HUES6 (cell line): ENCODE measurements around the gene PIAS2.
"Not testable (repeated sequence)": the region's sequence is repeated elsewhere in the genome, so short reads cannot be mapped to it uniquely, and the experiment has no call there.

Experiments used
- H3K27ac ChIP-seq: 2 replicates; pipeline ENCODE4 v1.7.0; 2013; ENCODE audit warnings: low read depth, mild to moderate bottlenecking, low read length, inconsistent platforms
- H3K27me3 ChIP-seq: 2 replicates; pipeline ENCODE4 v1.6.1; 2013; ENCODE audit warnings: low read length; ENCODE audit not compliant: control insufficient read depth, insufficient read depth
- H3K36me3 ChIP-seq: 2 replicates; pipeline ENCODE4 v1.6.1; 2013; ENCODE audit warnings: low read length; ENCODE audit not compliant: control insufficient read depth, insufficient read depth
- H3K4me1 ChIP-seq: 2 replicates; pipeline ENCODE4 v1.6.1; 2013; ENCODE audit warnings: low read length; ENCODE audit not compliant: control insufficient read depth, insufficient read depth
- H3K4me3 ChIP-seq: 2 replicates; pipeline ENCODE4 v1.5.1; 2013; ENCODE audit warnings: low read depth, low read length
- H3K9ac ChIP-seq: one replicate; pipeline ENCODE4 v1.6.1; 2013; ENCODE audit warnings: mild to moderate bottlenecking, low read length
- H3K9me3 ChIP-seq: 2 replicates; pipeline ENCODE4 v1.6.1; 2013; ENCODE audit warnings: low read depth, low read length; ENCODE audit not compliant: control insufficient read depth, insufficient read depth

Gene PIAS2

DNA sequence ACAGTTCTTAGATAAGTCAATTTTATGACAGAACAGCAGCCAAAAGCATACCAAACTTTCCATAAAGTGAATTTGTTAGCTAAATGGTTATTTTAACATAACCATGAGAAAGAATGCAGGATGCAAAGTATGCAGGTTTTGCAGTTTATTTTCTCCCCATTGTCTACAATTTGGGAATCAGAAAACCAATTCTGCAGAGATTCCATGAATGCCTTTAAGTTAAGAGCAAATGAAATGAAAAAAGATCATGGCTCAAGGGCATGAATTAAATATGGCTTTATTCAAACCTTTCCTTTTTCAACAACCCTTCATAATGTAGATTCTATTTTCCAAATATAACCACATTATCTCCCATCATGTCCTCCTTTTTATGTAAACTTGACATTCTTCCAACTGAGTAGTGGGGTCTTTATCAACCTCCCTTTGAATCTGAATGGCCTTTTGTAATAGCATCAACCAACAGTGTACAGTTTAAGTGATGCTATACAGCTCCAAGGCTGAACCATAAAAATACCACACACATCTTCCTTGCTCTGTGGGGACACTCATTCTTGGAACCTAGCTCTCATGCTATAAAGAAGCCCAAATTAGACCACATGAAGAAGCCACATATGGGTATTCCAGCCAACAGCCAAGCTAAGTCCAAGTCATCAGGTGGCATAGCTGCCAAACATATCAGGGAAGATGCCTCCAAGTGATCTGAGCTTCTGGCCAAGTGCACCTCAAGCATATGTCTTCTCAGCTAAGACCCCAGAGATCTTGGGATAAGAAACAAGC lies 49.8 kb downstream of the PIAS2 start:
- Histone ChIP-seq H3K36me3 (peaks cover 25% of the 10 kb centered on the region), H3K9ac (peak overlapping the region; percentile 26), H3K27me3 (no peaks in the 10 kb centered on the region), H3K9me3 (peaks cover 39% of the 10 kb centered on the region), H3K27ac (no peak overlapping the region), H3K4me1 (peaks cover 14% of the 10 kb centered on the region; the same call in 1 of the 2 replicates), H3K4me3 (no peak overlapping the region)

DNA sequence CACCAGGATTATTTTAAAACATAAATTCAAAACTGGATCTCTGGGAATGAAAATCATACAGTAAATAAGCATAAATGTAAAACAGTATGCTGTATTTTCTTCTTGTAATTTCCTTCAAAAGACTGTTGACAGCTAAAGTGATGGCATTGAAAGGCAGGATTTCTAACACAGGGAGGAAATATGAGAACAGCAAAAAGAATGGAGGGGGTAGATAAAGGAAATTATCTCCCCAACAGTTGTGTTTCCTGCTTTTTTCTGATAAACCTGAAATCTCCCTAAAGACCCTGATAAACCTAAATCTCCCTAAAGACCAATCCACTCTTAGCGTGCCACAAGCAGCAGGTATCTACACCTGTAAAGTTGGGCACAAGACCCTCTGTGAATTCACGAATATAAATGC lies 50.8 kb downstream of the PIAS2 start:
- H3K27me3 ChIP-seq = no peaks in the 10 kb centered on the region
- H3K27ac ChIP-seq = no peak overlapping the region
- H3K4me3 ChIP-seq = no peak overlapping the region
- peaks cover 38% of the 10 kb centered on the region for H3K9me3 ChIP-seq
- peaks cover 24% of the 10 kb centered on the region for H3K36me3 ChIP-seq
- peaks cover 14% of the 10 kb centered on the region; the same call in 1 of the 2 replicates for H3K4me1 ChIP-seq
- H3K9ac ChIP-seq = no peak overlapping the region

GRCh38 chr18:46865245-46865644 lies 52.1 kb downstream of the PIAS2 start:
- Histone ChIP-seq H3K4me1 (peaks cover 14% of the 10 kb centered on the region; the same call in 1 of the 2 replicates), H3K9me3 (peaks cover 29% of the 10 kb centered on the region), H3K36me3 (peaks cover 20% of the 10 kb centered on the region)
- not testable (repeated sequence) for H3K27ac ChIP-seq, H3K27me3 ChIP-seq, H3K9ac ChIP-seq, H3K4me3 ChIP-seq

GRCh38 chr18:46859855-46860254 lies 57.5 kb downstream of the PIAS2 start:
- Histone ChIP-seq H3K27ac (no peak overlapping the region), H3K9ac (no peak overlapping the region), H3K4me3 (no peak overlapping the region), H3K36me3 (peaks cover 14% of the 10 kb centered on the region; the same call in 1 of the 2 replicates), H3K9me3 (no peaks in the 10 kb centered on the region), H3K27me3 (no peaks in the 10 kb centered on the region), H3K4me1 (no peaks in the 10 kb centered on the region)

DNA sequence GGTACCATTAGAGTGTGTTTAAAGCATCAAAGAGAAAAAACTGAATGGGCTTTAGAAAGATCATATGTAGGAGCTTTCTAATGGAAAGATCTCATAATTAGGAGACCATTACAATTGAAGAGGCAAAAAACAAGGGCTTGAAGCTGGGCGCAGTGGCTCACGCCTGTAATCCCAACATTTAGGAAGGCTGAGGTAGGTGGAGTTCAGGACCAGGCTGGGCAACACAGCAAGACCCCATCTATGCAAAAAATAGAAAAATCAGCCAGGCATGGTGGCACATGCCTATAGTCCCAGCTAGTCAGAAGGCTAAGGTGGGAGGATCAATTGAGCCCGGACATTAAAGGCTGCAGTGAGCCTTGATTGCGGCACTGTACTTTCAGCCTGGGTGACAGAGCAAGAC lies 59.0 kb downstream of the PIAS2 start:
- Histone ChIP-seq H3K36me3 (peaks cover 23% of the 10 kb centered on the region), H3K27me3 (no peaks in the 10 kb centered on the region), H3K4me3 (no peak overlapping the region), H3K9ac (no peak overlapping the region), H3K27ac (no peak overlapping the region), H3K9me3 (no peaks in the 10 kb centered on the region), H3K4me1 (no peaks in the 10 kb centered on the region)

- Histone ChIP-seq H3K9ac (no peak overlapping the region), H3K9me3 (no peaks in the 10 kb centered on the region), H3K4me1 (no peaks in the 10 kb centered on the region), H3K27ac (no peak overlapping the region), H3K4me3 (no peak overlapping the region), H3K27me3 (no peaks in the 10 kb centered on the region), H3K36me3 (peaks cover 27% of the 10 kb centered on the region)
Measured at GRCh38 chr18:46856973-46857372, 60.3 kb downstream of the PIAS2 start.

DNA sequence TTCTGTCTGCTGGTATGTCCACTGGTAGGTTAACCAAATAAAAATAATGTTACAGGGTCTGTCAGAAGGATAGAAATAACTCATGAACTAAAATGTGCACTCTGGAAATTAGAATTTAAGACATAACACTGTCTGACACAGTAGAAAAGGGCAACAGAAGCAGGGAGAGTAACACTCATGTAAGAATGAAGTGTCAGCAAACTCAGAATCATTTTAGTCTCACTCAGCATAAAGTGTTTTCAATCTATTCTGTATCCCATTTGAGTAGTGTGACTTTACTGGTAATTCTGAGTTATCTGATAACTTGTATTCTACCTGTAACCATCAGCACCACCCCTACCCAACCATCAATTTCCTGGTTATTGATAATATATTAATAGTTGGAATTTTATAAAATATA lies 68.3 kb downstream of the PIAS2 start:
- Histone ChIP-seq H3K4me1 (no peaks in the 10 kb centered on the region), H3K4me3 (no peak overlapping the region), H3K36me3 (peaks cover 20% of the 10 kb centered on the region), H3K9ac (no peak overlapping the region), H3K9me3 (no peaks in the 10 kb centered on the region), H3K27me3 (no peaks in the 10 kb centered on the region), H3K27ac (no peak overlapping the region)

GRCh38 chr18:46843372-46843771 lies 73.9 kb downstream of the PIAS2 start:
- H3K4me3 ChIP-seq = no peak overlapping the region
- no peak overlapping the region for H3K9ac ChIP-seq

DNA sequence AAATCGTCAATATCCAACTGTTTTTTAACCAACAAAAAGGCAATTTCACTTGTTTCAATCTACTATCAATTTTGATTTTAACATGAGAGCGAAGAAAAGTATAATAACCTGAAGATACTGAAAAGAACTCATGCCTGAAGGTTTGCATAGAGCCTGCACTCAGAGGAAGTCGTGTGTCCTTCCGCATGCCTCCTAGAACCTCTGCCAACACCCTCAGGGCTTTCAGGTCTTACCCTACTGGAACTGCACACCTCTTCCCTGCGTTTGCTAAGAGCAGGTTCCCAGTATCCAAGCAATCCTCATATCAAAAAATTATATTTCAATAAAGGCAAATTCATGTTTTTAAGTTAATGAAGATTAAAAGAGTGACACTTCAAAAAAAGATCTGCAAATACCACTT lies 74.7 kb downstream of the PIAS2 start:
- H3K9me3 ChIP-seq = no peaks in the 10 kb centered on the region
- peaks cover 14% of the 10 kb centered on the region; the same call in 1 of the 2 replicates for H3K36me3 ChIP-seq
- no peaks in the 10 kb centered on the region for H3K27me3 ChIP-seq
- no peaks in the 10 kb centered on the region for H3K4me1 ChIP-seq
- no peak overlapping the region for H3K27ac ChIP-seq
- no peak overlapping the region for H3K4me3 ChIP-seq
- no peak overlapping the region for H3K9ac ChIP-seq

More at GRCh38 chr18:46843372-46843771, 73.9 kb downstream of the PIAS2 start:
- H3K27ac ChIP-seq = no peak overlapping the region
- H3K9me3 ChIP-seq = no peaks in the 10 kb centered on the region
- H3K4me1 ChIP-seq = no peaks in the 10 kb centered on the region
- no peaks in the 10 kb centered on the region for H3K27me3 ChIP-seq
- peaks cover 11% of the 10 kb centered on the region; the same call in 1 of the 2 replicates for H3K36me3 ChIP-seq

DNA sequence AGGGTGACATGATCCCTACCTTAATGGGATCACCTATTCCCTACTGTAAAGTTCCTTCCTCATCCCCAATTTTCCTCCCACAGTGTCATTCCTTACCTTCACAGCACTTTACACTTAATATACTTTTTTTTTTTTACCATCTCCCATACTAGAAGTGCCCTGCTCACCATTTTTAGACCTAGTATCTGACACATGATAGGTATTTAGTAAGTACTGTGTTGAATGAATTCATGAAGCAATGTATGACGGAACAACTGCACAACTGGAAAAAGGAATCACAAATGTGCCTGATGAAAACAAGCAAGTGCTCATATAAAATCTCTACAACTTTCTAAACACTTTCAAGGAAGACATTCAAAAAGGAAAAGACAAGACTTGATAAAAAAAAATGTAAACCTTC lies 83.4 kb downstream of the PIAS2 start:
- no peaks in the 10 kb centered on the region for H3K27me3 ChIP-seq
- no peaks in the 10 kb centered on the region for H3K4me1 ChIP-seq
- no peak overlapping the region for H3K4me3 ChIP-seq
- no peaks in the 10 kb centered on the region for H3K9me3 ChIP-seq
- H3K27ac ChIP-seq = no peak overlapping the region
- H3K36me3 ChIP-seq = peaks cover 19% of the 10 kb centered on the region
- no peak overlapping the region for H3K9ac ChIP-seq

GRCh38 chr18:46832849-46833248 lies 84.5 kb downstream of the PIAS2 start:
- Histone ChIP-seq H3K9ac (no peak overlapping the region), H3K4me1 (no peaks in the 10 kb centered on the region), H3K36me3 (peaks cover 29% of the 10 kb centered on the region), H3K27me3 (no peaks in the 10 kb centered on the region), H3K27ac (no peak overlapping the region), H3K4me3 (no peak overlapping the region), H3K9me3 (no peaks in the 10 kb centered on the region)
